Neural cell (in vitro differentiated cells): Measurements from ENCODE around the gene FOXO3.

Experiments used
- EP300 ChIP-seq: fragments of 450-650 bp; conservative IDR thresholded peaks from 2 replicates; pipeline ENCODE4 v1.6.1; 2014; ENCODE audit warnings: antibody characterized with exemption, mild to moderate bottlenecking, moderate library complexity; ENCODE audit not compliant: poor library complexity, severe bottlenecking
- EZH2 ChIP-seq: fragments of 200-600, 300-800 bp; shearing (Covaris generic), sonication (generic); IDR thresholded peaks from 2 replicates; pipeline ENCODE4 v1.6.1; 2014; ENCODE audit warnings: antibody characterized with exemption, low read length, borderline replicate concordance, mild to moderate bottlenecking; ENCODE audit not compliant: insufficient read depth, poor library complexity, severe bottlenecking
- MXI1 ChIP-seq: fragments of 450-650 bp; conservative IDR thresholded peaks from 2 replicates; pipeline ENCODE4 v1.6.1; 2014; ENCODE audit warnings: antibody characterized with exemption, mild to moderate bottlenecking; ENCODE audit not compliant: poor library complexity, severe bottlenecking
- POLR2AphosphoS5 ChIP-seq: IDR thresholded peaks from 2 replicates; pipeline ENCODE4 v1.6.1; 2012
- RAD21 ChIP-seq: fragments of 450-650 bp; conservative IDR thresholded peaks from 2 replicates; pipeline ENCODE4 v1.6.1; 2014; ENCODE audit warnings: antibody characterized with exemption, mild to moderate bottlenecking, moderate library complexity
- SMC3 ChIP-seq: fragments of 450-650 bp; conservative IDR thresholded peaks from 2 replicates; pipeline ENCODE4 v1.6.1; 2014; ENCODE audit warnings: antibody characterized with exemption, mild to moderate bottlenecking, moderate library complexity; ENCODE audit not compliant: poor library complexity
- TAF1 ChIP-seq: IDR thresholded peaks from 2 replicates; pipeline ENCODE4 v1.6.1; 2012; ENCODE audit warnings: low read depth
- TF ChIP-seq, protein P1 (sequence below): fragments of 450-650 bp; IDR thresholded peaks from 2 replicates; pipeline ENCODE4 v1.5.1; 2014; ENCODE audit warnings: antibody characterized with exemption, mild to moderate bottlenecking, moderate library complexity; ENCODE audit not compliant: poor library complexity, severe bottlenecking
- TF ChIP-seq, protein P2 (sequence below): IDR thresholded peaks from 2 replicates; pipeline ENCODE4 v1.6.1; 2012; ENCODE audit warnings: borderline replicate concordance

DNA sequence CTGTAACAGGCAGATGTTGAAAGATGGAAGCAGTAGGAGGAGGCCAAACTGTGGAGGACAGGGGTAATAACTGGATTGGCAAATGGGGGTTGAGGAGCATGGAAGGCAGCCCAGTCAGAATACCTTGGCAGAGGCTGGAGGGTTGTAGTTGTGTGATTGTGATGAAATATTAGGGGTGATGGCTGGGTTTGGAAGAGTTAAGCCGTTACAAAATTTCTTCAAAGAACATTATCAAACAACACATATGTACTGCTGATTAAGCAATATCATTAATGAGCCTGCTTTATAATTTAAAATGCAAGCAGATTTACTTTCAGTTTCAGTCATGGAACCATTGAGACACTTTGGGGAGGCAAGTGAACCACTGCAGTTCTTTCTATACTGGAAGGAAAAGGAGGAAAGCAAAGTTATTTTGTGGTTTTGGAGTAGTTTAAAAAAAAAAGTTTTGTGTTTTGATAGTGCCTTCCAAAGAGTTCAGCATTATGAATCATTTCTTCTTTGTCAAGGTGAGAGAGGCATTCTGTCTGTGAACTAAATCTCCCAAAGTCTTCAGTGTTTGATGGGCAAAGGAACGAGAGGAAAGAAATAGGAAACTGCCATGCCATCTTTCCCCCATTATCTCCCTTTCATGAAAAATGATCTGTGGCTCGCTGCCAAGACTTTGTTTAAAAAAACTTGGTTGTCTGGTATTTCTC lies 20.7 kb downstream of the FOXO3 start:
- TF ChIP-seq, protein P1, sequence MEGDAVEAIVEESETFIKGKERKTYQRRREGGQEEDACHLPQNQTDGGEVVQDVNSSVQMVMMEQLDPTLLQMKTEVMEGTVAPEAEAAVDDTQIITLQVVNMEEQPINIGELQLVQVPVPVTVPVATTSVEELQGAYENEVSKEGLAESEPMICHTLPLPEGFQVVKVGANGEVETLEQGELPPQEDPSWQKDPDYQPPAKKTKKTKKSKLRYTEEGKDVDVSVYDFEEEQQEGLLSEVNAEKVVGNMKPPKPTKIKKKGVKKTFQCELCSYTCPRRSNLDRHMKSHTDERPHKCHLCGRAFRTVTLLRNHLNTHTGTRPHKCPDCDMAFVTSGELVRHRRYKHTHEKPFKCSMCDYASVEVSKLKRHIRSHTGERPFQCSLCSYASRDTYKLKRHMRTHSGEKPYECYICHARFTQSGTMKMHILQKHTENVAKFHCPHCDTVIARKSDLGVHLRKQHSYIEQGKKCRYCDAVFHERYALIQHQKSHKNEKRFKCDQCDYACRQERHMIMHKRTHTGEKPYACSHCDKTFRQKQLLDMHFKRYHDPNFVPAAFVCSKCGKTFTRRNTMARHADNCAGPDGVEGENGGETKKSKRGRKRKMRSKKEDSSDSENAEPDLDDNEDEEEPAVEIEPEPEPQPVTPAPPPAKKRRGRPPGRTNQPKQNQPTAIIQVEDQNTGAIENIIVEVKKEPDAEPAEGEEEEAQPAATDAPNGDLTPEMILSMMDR, result no peak
- TF ChIP-seq MXI1, result no peak
- no peak for TF ChIP-seq EP300
- TF ChIP-seq, protein P2, sequence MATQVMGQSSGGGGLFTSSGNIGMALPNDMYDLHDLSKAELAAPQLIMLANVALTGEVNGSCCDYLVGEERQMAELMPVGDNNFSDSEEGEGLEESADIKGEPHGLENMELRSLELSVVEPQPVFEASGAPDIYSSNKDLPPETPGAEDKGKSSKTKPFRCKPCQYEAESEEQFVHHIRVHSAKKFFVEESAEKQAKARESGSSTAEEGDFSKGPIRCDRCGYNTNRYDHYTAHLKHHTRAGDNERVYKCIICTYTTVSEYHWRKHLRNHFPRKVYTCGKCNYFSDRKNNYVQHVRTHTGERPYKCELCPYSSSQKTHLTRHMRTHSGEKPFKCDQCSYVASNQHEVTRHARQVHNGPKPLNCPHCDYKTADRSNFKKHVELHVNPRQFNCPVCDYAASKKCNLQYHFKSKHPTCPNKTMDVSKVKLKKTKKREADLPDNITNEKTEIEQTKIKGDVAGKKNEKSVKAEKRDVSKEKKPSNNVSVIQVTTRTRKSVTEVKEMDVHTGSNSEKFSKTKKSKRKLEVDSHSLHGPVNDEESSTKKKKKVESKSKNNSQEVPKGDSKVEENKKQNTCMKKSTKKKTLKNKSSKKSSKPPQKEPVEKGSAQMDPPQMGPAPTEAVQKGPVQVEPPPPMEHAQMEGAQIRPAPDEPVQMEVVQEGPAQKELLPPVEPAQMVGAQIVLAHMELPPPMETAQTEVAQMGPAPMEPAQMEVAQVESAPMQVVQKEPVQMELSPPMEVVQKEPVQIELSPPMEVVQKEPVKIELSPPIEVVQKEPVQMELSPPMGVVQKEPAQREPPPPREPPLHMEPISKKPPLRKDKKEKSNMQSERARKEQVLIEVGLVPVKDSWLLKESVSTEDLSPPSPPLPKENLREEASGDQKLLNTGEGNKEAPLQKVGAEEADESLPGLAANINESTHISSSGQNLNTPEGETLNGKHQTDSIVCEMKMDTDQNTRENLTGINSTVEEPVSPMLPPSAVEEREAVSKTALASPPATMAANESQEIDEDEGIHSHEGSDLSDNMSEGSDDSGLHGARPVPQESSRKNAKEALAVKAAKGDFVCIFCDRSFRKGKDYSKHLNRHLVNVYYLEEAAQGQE, result no peak
- no peak for TF ChIP-seq POLR2AphosphoS5
- no peak for TF ChIP-seq TAF1
- no peak for TF ChIP-seq RAD21
- no peak for TF ChIP-seq SMC3
- TF ChIP-seq EZH2, result no peak
